Liver (tissue), 9 donors: ENCODE data around the gene FGFR3. TPM values are rescaled to one million over a fixed set of nuclear protein-coding genes. Genes with fewer than 3 reads are reported as not detected.

Experiments
- DNase-seq: peaks from one replicate; pipeline ENCODE4 v3.0.0-alpha.2; 2017; ENCODE audit warnings: low spot score
- H3K27ac ChIP-seq, 2 donors: one replicate each; pipeline ENCODE4 v1.7.0; 2013; ENCODE audit warnings: inconsistent platforms in 2 of 2, low read length in 2 of 2, control low read depth in 1 of 2, low read depth in 1 of 2, mild to moderate bottlenecking in 1 of 2
- H3K27me3 ChIP-seq, 4 donors: one replicate each; pipeline versions ENCODE4 v1.6.1 to v1.7.0; 2013; ENCODE audit warnings: low read length in 3 of 4, inconsistent platforms in 1 of 4, mild to moderate bottlenecking in 1 of 4, moderate library complexity in 1 of 4; ENCODE audit not compliant: control insufficient read depth in 4 of 4, insufficient read depth in 4 of 4
- H3K36me3 ChIP-seq, 4 donors: one replicate each; pipeline versions ENCODE4 v1.6.1 to v1.7.0; 2013; ENCODE audit warnings: low read length in 3 of 4, mild to moderate bottlenecking in 3 of 4, low read depth in 1 of 4, moderate library complexity in 1 of 4; ENCODE audit not compliant: control insufficient read depth in 4 of 4, insufficient read depth in 3 of 4
- H3K4me1 ChIP-seq, 4 donors: one replicate each; pipeline versions ENCODE4 v1.6.1 to v1.7.0; 2013; ENCODE audit warnings: low read length in 3 of 4, mild to moderate bottlenecking in 3 of 4, moderate library complexity in 1 of 4; ENCODE audit not compliant: control insufficient read depth in 4 of 4, insufficient read depth in 4 of 4
- H3K4me3 ChIP-seq, 3 donors: one replicate each; pipeline versions ENCODE4 v1.6.1 to v1.7.0; 2013; ENCODE audit warnings: low read length in 3 of 3, control low read depth in 1 of 3, low read depth in 1 of 3, mild to moderate bottlenecking in 1 of 3
- H3K9ac ChIP-seq, 2 donors: one replicate each; pipeline ENCODE4 v1.7.0; 2013; ENCODE audit warnings: low read length in 2 of 2, mild to moderate bottlenecking in 2 of 2, moderate library complexity in 2 of 2, control low read depth in 1 of 2, low read depth in 1 of 2
- H3K9me3 ChIP-seq, 4 donors: one replicate each; pipeline versions ENCODE4 v1.6.1 to v1.7.0; 2013; ENCODE audit warnings: low read length in 3 of 4; ENCODE audit not compliant: control insufficient read depth in 4 of 4
- CTCF ChIP-seq: fragments of 150-350 bp; IDR thresholded peaks from 2 replicates; pipeline ENCODE4 v1.5.1; 2017; ENCODE audit warnings: improper control_type of control experiment, low read depth, low read length; ENCODE audit not compliant: missing input control
- EGR1 ChIP-seq, 2 donors: IDR thresholded peaks; 2 replicates each; pipeline ENCODE4 v1.6.1; 2016 to 2018; ENCODE audit warnings: antibody characterized with exemption in 2 of 2, low read depth in 2 of 2
- HNF4A ChIP-seq, 2 donors: conservative IDR thresholded peaks; 2 replicates each; pipeline ENCODE4 v1.6.1; 2016; ENCODE audit warnings: antibody characterized with exemption in 2 of 2, mild to moderate bottlenecking in 2 of 2
- RXRA ChIP-seq, 2 donors: IDR thresholded peaks; 2 replicates each; pipeline ENCODE4 v1.6.1; 2017 to 2018; ENCODE audit warnings: antibody characterized with exemption in 2 of 2, mild to moderate bottlenecking in 1 of 2
- SP1 ChIP-seq: IDR thresholded peaks from 2 replicates; pipeline ENCODE4 v1.6.1; 2018; ENCODE audit warnings: antibody characterized with exemption, mild to moderate bottlenecking
- TAF1 ChIP-seq: conservative IDR thresholded peaks from 2 replicates; pipeline ENCODE4 v1.6.1; 2016; ENCODE audit warnings: antibody characterized with exemption, mild to moderate bottlenecking
- YY1 ChIP-seq: IDR thresholded peaks from 2 replicates; pipeline ENCODE4 v1.6.1; 2016; ENCODE audit warnings: antibody characterized with exemption, mild to moderate bottlenecking
- WGBS: extraction: QIAGEN DNeasy Blood & Tissue Kit; methylation state at CpG from one replicate; pipeline ENCODE4 v1.1.7; 2013; 5-methylcytosine and 5-hydroxymethylcytosine counted together
- polyA plus RNA-seq, 2 donors: library from polyadenylated mRNA; stranded (reverse) in 1 of 2; unstranded in 1 of 2; fragments of 200-250 nt in 1 of 2; fragments of >200 nt in 1 of 2; fragmentation: Nextera tagmentation in 1 of 2; extraction: Ambion mirVana in 1 of 2; gene quantifications; one replicate each; pipeline versions ENCODE4 v1.2.1 to v1.2.3, GENCODE V29; 2013 to 2015
- total RNA-seq, 2 donors: library from RNA; depleted of rRNA; stranded (reverse); fragments of >200 nt; gene quantifications; one replicate each; pipeline ENCODE4 v1.2.3, GENCODE V29; 2014
- TF ChIP-seq, protein P1 (sequence below): IDR thresholded peaks from 2 replicates; pipeline ENCODE4 v1.6.1; 2016; ENCODE audit warnings: antibody characterized with exemption
- TF ChIP-seq, protein P2 (sequence below): IDR thresholded peaks from 2 replicates; pipeline ENCODE4 v1.6.1; 2016; ENCODE audit warnings: antibody characterized with exemption, mild to moderate bottlenecking
- donor health status: healthy.
- donor health status: healthy.
- donor health status: healthy.
- donor health status: healthy.
- donor health status: healthy.

The FGFR3 gene
- total and polyA plus RNA-seq, 4 donors, result 5.6 to 40.0 (median 29.1) TPM

GRCh38 chr4:1856943-1857699 lies 64.0 kb downstream of the FGFR3 start:
- Histone ChIP-seq H3K4me1 (peaks cover 6 to 27% (median 17%) of the 10 kb centered on the region in 4 donors), H3K27ac (peak overlapping the region in 1 of 2 donors; percentile 56), H3K4me3 (peak overlapping the region; percentile 89 to 95 (median 92)), H3K36me3 (no peaks in the 10 kb centered on the region), H3K27me3 (no peaks in the 10 kb centered on the region), H3K9ac (peak overlapping the region in 1 of 2 donors; percentile 57), H3K9me3 (no peaks in the 10 kb centered on the region)
- DNase-seq, result no peak
- WGBS, result 30% methylated on average over 32 of the region's 32 CpGs
- TF ChIP-seq HNF4A (conservative IDR thresholded peaks at IDR 0.05) (no peak), YY1 (no peak), SP1 (no peak), TAF1 (no peak)

GRCh38 chr4:1857931-1858330 lies 64.8 kb downstream of the FGFR3 start:
- no peak overlapping the region for H3K9ac ChIP-seq
- H3K4me3 ChIP-seq, result no peak overlapping the region
- 89% methylated on average over 5 of the region's 5 CpGs for WGBS
- no peak for DNase-seq
- no peaks in the 10 kb centered on the region for H3K27me3 ChIP-seq
- no peaks in the 10 kb centered on the region for H3K36me3 ChIP-seq
- TF ChIP-seq EGR1 (IDR thresholded peaks at IDR 0.05; ENCODE audit: low read depth in 2 of 2) (no peak), RXRA (IDR thresholded peaks at IDR 0.05) (no peak), CTCF (no peak)
- TF ChIP-seq, protein P1, sequence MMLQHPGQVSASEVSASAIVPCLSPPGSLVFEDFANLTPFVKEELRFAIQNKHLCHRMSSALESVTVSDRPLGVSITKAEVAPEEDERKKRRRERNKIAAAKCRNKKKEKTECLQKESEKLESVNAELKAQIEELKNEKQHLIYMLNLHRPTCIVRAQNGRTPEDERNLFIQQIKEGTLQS, result no peak
- TF ChIP-seq, protein P2, sequence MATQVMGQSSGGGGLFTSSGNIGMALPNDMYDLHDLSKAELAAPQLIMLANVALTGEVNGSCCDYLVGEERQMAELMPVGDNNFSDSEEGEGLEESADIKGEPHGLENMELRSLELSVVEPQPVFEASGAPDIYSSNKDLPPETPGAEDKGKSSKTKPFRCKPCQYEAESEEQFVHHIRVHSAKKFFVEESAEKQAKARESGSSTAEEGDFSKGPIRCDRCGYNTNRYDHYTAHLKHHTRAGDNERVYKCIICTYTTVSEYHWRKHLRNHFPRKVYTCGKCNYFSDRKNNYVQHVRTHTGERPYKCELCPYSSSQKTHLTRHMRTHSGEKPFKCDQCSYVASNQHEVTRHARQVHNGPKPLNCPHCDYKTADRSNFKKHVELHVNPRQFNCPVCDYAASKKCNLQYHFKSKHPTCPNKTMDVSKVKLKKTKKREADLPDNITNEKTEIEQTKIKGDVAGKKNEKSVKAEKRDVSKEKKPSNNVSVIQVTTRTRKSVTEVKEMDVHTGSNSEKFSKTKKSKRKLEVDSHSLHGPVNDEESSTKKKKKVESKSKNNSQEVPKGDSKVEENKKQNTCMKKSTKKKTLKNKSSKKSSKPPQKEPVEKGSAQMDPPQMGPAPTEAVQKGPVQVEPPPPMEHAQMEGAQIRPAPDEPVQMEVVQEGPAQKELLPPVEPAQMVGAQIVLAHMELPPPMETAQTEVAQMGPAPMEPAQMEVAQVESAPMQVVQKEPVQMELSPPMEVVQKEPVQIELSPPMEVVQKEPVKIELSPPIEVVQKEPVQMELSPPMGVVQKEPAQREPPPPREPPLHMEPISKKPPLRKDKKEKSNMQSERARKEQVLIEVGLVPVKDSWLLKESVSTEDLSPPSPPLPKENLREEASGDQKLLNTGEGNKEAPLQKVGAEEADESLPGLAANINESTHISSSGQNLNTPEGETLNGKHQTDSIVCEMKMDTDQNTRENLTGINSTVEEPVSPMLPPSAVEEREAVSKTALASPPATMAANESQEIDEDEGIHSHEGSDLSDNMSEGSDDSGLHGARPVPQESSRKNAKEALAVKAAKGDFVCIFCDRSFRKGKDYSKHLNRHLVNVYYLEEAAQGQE, result no peak
- no peak overlapping the region for H3K27ac ChIP-seq
- H3K9me3 ChIP-seq, result no peaks in the 10 kb centered on the region
- H3K4me1 ChIP-seq, result peaks cover 6 to 26% (median 15%) of the 10 kb centered on the region in 4 donors

Other genes with a start within 250 kb of the FGFR3 start
- 1 to 10 TPM in 1 of 2 donors, under 1 TPM in 1; 0.51 to 1.4 TPM for gene FAM53A, start 109.0 kb upstream of the FGFR3 start, total RNA-seq
- 1 to 10 TPM in 1 of 2 donors, under 1 TPM in 1; 0.44 to 2.2 TPM for gene FAM53A, start 109.0 kb upstream of the FGFR3 start, polyA plus RNA-seq
- 10 to 100 TPM; 14.7 to 64.4 TPM for gene SLBP, start 81.0 kb upstream of the FGFR3 start, total RNA-seq
- 10 to 100 TPM; 15.1 to 19.6 TPM for gene SLBP, start 81.0 kb upstream of the FGFR3 start, polyA plus RNA-seq
- gene TMEM129, start 72.0 kb upstream of the FGFR3 start, total RNA-seq, result 10 to 100 TPM; 15.9 to 37.0 TPM
- 10 to 100 TPM; 12.2 to 27.7 TPM for gene TMEM129, start 72.0 kb upstream of the FGFR3 start, polyA plus RNA-seq
- 10 to 100 TPM in 1 of 2 donors, 1 to 10 TPM in 1; 4.9 to 38.9 TPM for gene TACC3, start 71.8 kb upstream of the FGFR3 start, total RNA-seq
- 1 to 10 TPM; 1.4 to 6.1 TPM for gene TACC3, start 71.8 kb upstream of the FGFR3 start, polyA plus RNA-seq
- gene LETM1, start 62.9 kb downstream of the FGFR3 start, total RNA-seq, result 10 to 100 TPM; 31.0 to 46.9 TPM
- gene LETM1, start 62.9 kb downstream of the FGFR3 start, polyA plus RNA-seq, result 10 to 100 TPM; 12.2 to 17.3 TPM
- 10 to 100 TPM; 17.2 to 71.5 TPM for gene NSD2, start 78.1 kb downstream of the FGFR3 start, total RNA-seq
- gene NSD2, start 78.1 kb downstream of the FGFR3 start, polyA plus RNA-seq, result 1 to 10 TPM; 5.1 to 5.9 TPM
- gene NELFA, start 215.7 kb downstream of the FGFR3 start, total RNA-seq, result 10 to 100 TPM; 10.1 to 11.8 TPM
- gene NELFA, start 215.7 kb downstream of the FGFR3 start, polyA plus RNA-seq, result 1 to 10 TPM; 7.1 to 8.5 TPM